CD1c-positive myeloid dendritic cell (primary cell): Measurements from ENCODE around the gene NKX3-2.
"Not testable (repeated sequence)": the region's sequence is repeated elsewhere in the genome, so short reads cannot be mapped to it uniquely, and the experiment has no call there.

Experiments used
- DNase-seq: peaks from one replicate; pipeline ENCODE4 v3.0.0-alpha.2; 2016; ENCODE audit errors: extremely low spot score

NKX3-2 gene

GRCh38 chr4:13543839-13544605 lies at the start of gene NKX3-2:
Gene NKX3-2 (minus strand): TSS chr4:13544508. CDS start chr4:13544414, 94 bp downstream.
- no peak for DNase-seq

- DNase-seq = no peak
Observed at GRCh38 chr4:13592220-13592619, 47.9 kb upstream of the NKX3-2 start.

- no peak for DNase-seq
Observed at GRCh38 chr4:13590766-13591165, 46.5 kb upstream of the NKX3-2 start.

GRCh38 chr4:13588954-13589353 lies 44.6 kb upstream of the NKX3-2 start:
- DNase-seq = no peak

GRCh38 chr4:13584481-13584880 lies 40.2 kb upstream of the NKX3-2 start:
- no peak for DNase-seq

GRCh38 chr4:13580036-13580435 lies 35.7 kb upstream of the NKX3-2 start:
- DNase-seq = no peak

GRCh38 chr4:13577660-13578059 lies 33.4 kb upstream of the NKX3-2 start:
- no peak for DNase-seq

GRCh38 chr4:13570916-13571315 lies 26.6 kb upstream of the NKX3-2 start:
- DNase-seq = no peak

GRCh38 chr4:13567125-13567524 lies 22.8 kb upstream of the NKX3-2 start:
- DNase-seq = no peak

GRCh38 chr4:13562876-13563275 lies 18.6 kb upstream of the NKX3-2 start:
- DNase-seq = no peak

- no peak for DNase-seq
Observed at GRCh38 chr4:13561673-13562072, 17.4 kb upstream of the NKX3-2 start.

GRCh38 chr4:13560111-13560510 lies 15.8 kb upstream of the NKX3-2 start:
- DNase-seq = not testable (repeated sequence)

GRCh38 chr4:13559413-13559812 lies 15.1 kb upstream of the NKX3-2 start:
- DNase-seq = no peak

GRCh38 chr4:13558881-13559280 lies 14.6 kb upstream of the NKX3-2 start:
- no peak for DNase-seq

- no peak for DNase-seq
Observed at GRCh38 chr4:13555325-13555724, 11.0 kb upstream of the NKX3-2 start.

- no peak for DNase-seq
Observed at GRCh38 chr4:13553081-13553480, 8.8 kb upstream of the NKX3-2 start.

- DNase-seq = peak; percentile 83
Observed at GRCh38 chr4:13548984-13549546, 4.8 kb upstream of the NKX3-2 start.

- DNase-seq = no peak
Observed at GRCh38 chr4:13548059-13548983, 4.0 kb upstream of the NKX3-2 start.

GRCh38 chr4:13547485-13548041 lies 3.3 kb upstream of the NKX3-2 start:
- no peak for DNase-seq

- DNase-seq = peak; percentile 24
Observed at GRCh38 chr4:13546941-13547484, 2.7 kb upstream of the NKX3-2 start.

- DNase-seq = no peak
Observed at GRCh38 chr4:13546142-13546940, 2.0 kb upstream of the NKX3-2 start.
